Measurements from ENCODE around the gene ROR1.

DNA sequence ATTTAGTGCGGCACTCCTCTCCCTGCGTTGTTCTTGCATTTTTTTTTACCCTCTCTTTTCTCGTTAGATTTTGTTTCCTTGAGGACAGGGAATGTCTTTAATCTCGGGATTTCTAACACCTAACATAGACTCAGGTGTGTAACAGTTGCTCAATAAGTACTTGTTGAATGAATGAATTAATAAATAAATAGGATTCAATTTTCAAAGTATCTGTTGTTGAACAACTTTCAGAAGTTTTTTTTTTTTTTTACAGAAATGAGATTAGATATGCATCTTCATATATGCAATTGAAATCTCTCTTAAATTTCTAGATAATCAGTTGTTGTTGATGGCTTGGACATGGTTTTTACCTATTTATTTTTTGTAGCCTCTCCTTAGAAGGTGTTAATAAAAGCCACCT is 83.1 kb downstream of the ROR1 start:
- TF ChIP-seq, protein P1, sequence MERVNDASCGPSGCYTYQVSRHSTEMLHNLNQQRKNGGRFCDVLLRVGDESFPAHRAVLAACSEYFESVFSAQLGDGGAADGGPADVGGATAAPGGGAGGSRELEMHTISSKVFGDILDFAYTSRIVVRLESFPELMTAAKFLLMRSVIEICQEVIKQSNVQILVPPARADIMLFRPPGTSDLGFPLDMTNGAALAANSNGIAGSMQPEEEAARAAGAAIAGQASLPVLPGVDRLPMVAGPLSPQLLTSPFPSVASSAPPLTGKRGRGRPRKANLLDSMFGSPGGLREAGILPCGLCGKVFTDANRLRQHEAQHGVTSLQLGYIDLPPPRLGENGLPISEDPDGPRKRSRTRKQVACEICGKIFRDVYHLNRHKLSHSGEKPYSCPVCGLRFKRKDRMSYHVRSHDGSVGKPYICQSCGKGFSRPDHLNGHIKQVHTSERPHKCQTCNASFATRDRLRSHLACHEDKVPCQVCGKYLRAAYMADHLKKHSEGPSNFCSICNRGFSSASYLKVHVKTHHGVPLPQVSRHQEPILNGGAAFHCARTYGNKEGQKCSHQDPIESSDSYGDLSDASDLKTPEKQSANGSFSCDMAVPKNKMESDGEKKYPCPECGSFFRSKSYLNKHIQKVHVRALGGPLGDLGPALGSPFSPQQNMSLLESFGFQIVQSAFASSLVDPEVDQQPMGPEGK (CRISPR knock-in tag; IDR thresholded peaks at IDR 0.05; ENCODE audit: borderline replicate concordance): no peak
- TF ChIP-seq, protein P2, sequence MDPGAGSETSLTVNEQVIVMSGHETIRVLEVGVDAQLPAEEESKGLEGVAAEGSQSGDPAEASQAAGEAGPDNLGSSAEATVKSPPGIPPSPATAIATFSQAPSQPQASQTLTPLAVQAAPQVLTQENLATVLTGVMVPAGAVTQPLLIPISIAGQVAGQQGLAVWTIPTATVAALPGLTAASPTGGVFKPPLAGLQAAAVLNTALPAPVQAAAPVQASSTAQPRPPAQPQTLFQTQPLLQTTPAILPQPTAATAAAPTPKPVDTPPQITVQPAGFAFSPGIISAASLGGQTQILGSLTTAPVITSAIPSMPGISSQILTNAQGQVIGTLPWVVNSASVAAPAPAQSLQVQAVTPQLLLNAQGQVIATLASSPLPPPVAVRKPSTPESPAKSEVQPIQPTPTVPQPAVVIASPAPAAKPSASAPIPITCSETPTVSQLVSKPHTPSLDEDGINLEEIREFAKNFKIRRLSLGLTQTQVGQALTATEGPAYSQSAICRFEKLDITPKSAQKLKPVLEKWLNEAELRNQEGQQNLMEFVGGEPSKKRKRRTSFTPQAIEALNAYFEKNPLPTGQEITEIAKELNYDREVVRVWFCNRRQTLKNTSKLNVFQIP (CRISPR knock-in tag; IDR thresholded peaks at IDR 0.05; ENCODE audit: borderline replicate concordance, low read depth): no peak
- no peak for TF ChIP-seq OSR1 (CRISPR knock-in tag; IDR thresholded peaks at IDR 0.05)

All from SK-N-SH treated with all-trans-retinoic acid at 6 μM for 48 hours (cell line).